Myometrial cell (primary cell): ENCODE data around the gene ANKDD1A. TPM values are rescaled to one million over a fixed set of nuclear protein-coding genes. Genes with fewer than 3 reads are reported as not detected.

Experiments used
- total RNA-seq: library from RNA; depleted of rRNA; stranded (reverse); fragments of >200 nt; gene quantifications from 2 replicates; pipeline ENCODE4 v1.2.3, GENCODE V29; 2015

The ANKDD1A gene
- 0.35 and 1.7 TPM in 2 replicates for total RNA-seq

DNA sequence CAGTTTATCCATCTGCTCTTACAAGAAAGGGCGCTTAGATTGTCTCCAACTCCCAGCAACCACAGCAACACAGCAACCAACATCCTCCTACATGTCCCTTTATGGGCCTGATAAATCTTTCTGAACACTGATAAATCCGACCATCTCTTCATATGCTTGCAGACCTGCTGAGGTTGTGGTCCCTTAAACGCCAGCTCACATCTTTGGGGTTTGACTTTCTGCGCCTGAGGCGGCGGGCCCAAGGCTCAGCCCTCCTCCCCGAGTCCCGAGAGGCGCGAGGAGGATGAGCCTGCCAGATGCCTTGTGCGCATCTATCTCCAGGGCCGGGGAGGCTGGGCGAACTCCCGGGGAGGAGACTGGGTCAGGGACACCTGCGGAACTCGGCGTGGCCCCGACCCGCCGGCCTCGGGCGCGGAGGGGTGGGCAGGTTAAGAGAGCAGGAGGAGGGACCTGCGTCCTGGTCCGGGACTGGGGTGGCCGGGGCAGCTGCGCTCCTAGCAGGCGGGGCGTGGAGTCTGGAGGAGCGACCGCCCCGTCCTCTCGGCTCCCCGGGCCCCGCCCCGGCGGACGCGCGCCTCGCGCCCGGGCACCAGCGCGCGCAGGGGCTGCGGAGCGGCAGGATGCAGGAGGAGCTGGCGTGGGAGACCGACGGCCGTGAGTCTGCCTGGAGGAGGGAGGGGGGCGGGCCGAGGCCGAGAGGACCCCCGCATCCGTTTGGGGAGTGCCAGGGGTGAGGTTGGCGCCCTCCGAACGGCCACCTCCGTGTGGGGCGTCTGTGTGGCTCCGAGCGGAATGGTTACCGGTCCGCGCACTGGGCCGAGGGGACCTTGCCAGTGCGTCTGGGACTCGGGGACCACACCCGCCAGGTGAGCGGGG lies at the start of gene ANKDD1A:
Gene ANKDD1A, plus strand, starts transcription at position 592 of the 876 bp plus-strand sequence. Its CDS starts 29 bp downstream, at position 621.

DNA sequence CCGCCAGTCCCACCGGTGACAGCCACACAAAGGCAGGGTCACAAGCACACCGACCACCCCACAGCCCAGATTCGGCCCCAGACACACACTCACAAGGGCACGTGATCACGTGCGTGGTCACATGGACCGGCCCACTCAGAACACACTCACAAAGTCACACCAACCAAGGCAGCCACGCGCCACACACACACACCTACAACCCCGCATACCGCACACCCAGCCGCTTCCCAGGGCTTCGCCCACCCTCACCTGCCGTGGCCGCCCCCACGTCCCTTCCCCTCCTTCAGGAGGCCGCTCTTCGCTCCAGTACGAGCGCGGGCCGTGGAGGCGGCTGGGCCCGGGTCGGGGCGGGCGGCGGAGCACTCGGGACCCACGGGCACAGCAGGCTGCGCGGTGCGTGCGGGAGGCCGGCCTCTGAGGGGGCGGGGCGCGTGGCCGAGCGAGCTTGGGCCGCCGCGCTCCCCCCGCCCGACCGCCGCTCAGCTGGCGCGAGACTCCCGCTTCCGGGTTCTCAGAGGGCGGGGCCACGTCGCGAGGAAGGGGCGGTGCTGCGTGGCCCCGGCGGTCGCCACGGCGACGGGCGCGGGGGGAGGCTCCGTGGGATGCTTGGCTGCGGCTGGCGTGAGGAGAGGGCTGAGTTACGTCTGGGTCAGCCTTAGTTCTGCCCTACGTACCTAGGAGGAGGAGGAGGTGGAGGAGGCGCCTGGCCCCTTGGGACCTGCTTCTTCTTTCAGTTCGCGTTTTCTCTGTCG lies 77.9 kb downstream of the ANKDD1A start, which contains the start of gene SPG21:
Gene SPG21, minus strand, starts transcription at position 499 of the 752 bp plus-strand sequence. CDS start 6,345 bp downstream, outside the sequence.

Other genes with a start within 250 kb of the ANKDD1A start
- gene RBPMS2, start 136.3 kb upstream of the ANKDD1A start, total RNA-seq, result not detected in 2 replicates
- gene PIF1, start 86.3 kb upstream of the ANKDD1A start, total RNA-seq, result 19.0 and 23.4 TPM in 2 replicates
- 30.8 and 31.9 TPM in 2 replicates for gene PLEKHO2, start 70.0 kb upstream of the ANKDD1A start, total RNA-seq
- gene SPG21, start 78.0 kb downstream of the ANKDD1A start, total RNA-seq, result 71.2 and 89.9 TPM in 2 replicates
- 26.4 and 30.0 TPM in 2 replicates for gene MTFMT, start 117.7 kb downstream of the ANKDD1A start, total RNA-seq
- not detected in 2 replicates for gene SLC51B, start 133.5 kb downstream of the ANKDD1A start, total RNA-seq
- gene RASL12, start 156.1 kb downstream of the ANKDD1A start, total RNA-seq, result 12.1 and 12.8 TPM in 2 replicates
- gene KBTBD13, start 164.8 kb downstream of the ANKDD1A start, total RNA-seq, result not detected in 2 replicates
- 0.18 and 0.29 TPM in 2 replicates for gene UBAP1L, start 203.3 kb downstream of the ANKDD1A start, total RNA-seq
- 15.6 and 18.6 TPM in 2 replicates for gene PDCD7, start 221.9 kb downstream of the ANKDD1A start, total RNA-seq